Heart right ventricle (tissue), 16 donors: ENCODE data around the gene AKT1S1. TPM values are rescaled to one million over a fixed set of nuclear protein-coding genes. Genes with fewer than 3 reads are reported as not detected.

Source experiments
- ATAC-seq, 8 donors: fragments of 200-7000 bp; cut with Tn5 transposase; one replicate each; pipeline ENCODE4 v1.9.1; 2020; ENCODE audit warnings: mild to moderate bottlenecking in 8 of 8, moderate library complexity in 8 of 8, moderate number of reproducible peaks in 1 of 8
- DNase-seq, 2 donors: peaks; one replicate each; pipeline ENCODE4 v3.0.0-alpha.2; 2020
- H3K27ac ChIP-seq, 10 donors: fragments of 200-600 bp; sonication (generic) in 2 of 10; one replicate each; pipeline versions ENCODE4 v1.5.0 to v1.8.0; 2020 to 2022; ENCODE audit warnings: mild to moderate bottlenecking in 3 of 10
- H3K27me3 ChIP-seq, 7 donors: fragments of 200-600 bp; one replicate each; pipeline ENCODE4 v1.8.0; 2021 to 2022; ENCODE audit warnings: mild to moderate bottlenecking in 2 of 7
- H3K36me3 ChIP-seq, 9 donors: fragments of 200-600 bp; sonication (generic) in 1 of 9; one replicate each; pipeline versions ENCODE4 v1.5.0 to v1.8.0; 2020 to 2022; ENCODE audit warnings: mild to moderate bottlenecking in 2 of 9
- H3K4me1 ChIP-seq, 9 donors: fragments of 200-600 bp; sonication (generic) in 1 of 9; one replicate each; pipeline versions ENCODE4 v1.5.0 to v1.8.0; 2020 to 2022; ENCODE audit warnings: mild to moderate bottlenecking in 4 of 9
- H3K4me3 ChIP-seq, 10 donors: fragments of 200-600 bp; sonication (generic) in 2 of 10; one replicate each; pipeline versions ENCODE4 v1.5.0 to v1.8.0; 2020 to 2022; ENCODE audit warnings: mild to moderate bottlenecking in 7 of 10, moderate library complexity in 2 of 10
- H3K9me3 ChIP-seq, 11 donors: fragments of 200-600 bp in 10 of 11; sonication (generic) in 2 of 11; one replicate each; pipeline versions ENCODE4 v1.5.0 to v1.8.0; 2013 to 2022; ENCODE audit warnings: mild to moderate bottlenecking in 2 of 11, control low read depth in 1 of 11, moderate library complexity in 1 of 11
- CTCF ChIP-seq, 9 donors: fragments of 200-600 bp; sonication (generic) in 2 of 9; IDR thresholded peaks; one replicate each; pipeline versions ENCODE4 v1.5.0 to v1.8.0; 2021 to 2022; ENCODE audit warnings: antibody characterized with exemption in 9 of 9, mild to moderate bottlenecking in 5 of 9, moderate library complexity in 1 of 9
- WGBS, 2 donors: extraction: QIAGEN DNeasy Blood & Tissue Kit; methylation state at CpG; one replicate each; pipeline ENCODE4 v1.1.7; 2013; ENCODE audit warnings: inconsistent platforms in 1 of 2; 5-methylcytosine and 5-hydroxymethylcytosine counted together
- intact Hi-C, 10 donors: fragments of 100-400 bp; cut with DNase I; formaldehyde crosslinking; loops; one replicate each; pipeline versions ENCODE4 v1.11.1 to v1.14.2; 2022
- polyA plus RNA-seq, 2 donors: library from polyadenylated mRNA; stranded (reverse); fragments of 200-250 nt; gene quantifications; one replicate each; pipeline ENCODE4 v1.2.3, GENCODE V29; 2013
- total RNA-seq, 10 donors: library from RNA; stranded (reverse); fragmentation: NEBNext Ultra II Directional in 3 of 10; extraction: Animal tissue kit (Norgen Biotek cat#: 25700) in 3 of 10; gene quantifications; one replicate each; pipeline versions ENCODE4 v1.2.1 to v1.2.4, GENCODE V29; 2021 to 2023
- donor health status: Arrhythmogenic right ventricular cardiomyopathy.
- donor health status: ischemic (EF 13 %, LVEDD 7.1; RV severe dilation, severe dysfunction).
- donor health status: healthy with polysubstance abuse.
- donor health status: DM: no; HTN: yes; CAD: no.
- donor health status: DM: no; HTN: no; CAD: no.
- donor health status: ischemic (EF 25% LVEDD 6.9; RV normal size, moderate dysfunction).
- donor health status: ischemic (EF 25% LVEDD 5.7; RV mildly dilated, moderate dysfunction).
- donor health status: healthy.
- donor health status: DM: yes; HTN: yes; CAD: no.
- donor health status: Ischemic cardiomyopathy.
- donor health status: ischemic (EF 35%, LVEDD 5.7; RV mildly dilated, moderate dysfunction).
- donor health status: nonischemic (EF 11% LVEDD 7.7; RV severe dilation, severe dysfunction).
- donor health status: DM: yes; HTN: yes; CAD: no.
- donor health status: PGD.
- donor health status: ischemic (EF 29% LVEDD 5.4; RV normal size, mild dysfunction).
- donor health status: nonischemic (EF 23%, LVEDD 6.1; RV moderate dilation, normal function).

The AKT1S1 gene
- total and polyA plus RNA-seq, 12 donors = 26.0 to 51.9 (median 32.8) TPM

DNA sequence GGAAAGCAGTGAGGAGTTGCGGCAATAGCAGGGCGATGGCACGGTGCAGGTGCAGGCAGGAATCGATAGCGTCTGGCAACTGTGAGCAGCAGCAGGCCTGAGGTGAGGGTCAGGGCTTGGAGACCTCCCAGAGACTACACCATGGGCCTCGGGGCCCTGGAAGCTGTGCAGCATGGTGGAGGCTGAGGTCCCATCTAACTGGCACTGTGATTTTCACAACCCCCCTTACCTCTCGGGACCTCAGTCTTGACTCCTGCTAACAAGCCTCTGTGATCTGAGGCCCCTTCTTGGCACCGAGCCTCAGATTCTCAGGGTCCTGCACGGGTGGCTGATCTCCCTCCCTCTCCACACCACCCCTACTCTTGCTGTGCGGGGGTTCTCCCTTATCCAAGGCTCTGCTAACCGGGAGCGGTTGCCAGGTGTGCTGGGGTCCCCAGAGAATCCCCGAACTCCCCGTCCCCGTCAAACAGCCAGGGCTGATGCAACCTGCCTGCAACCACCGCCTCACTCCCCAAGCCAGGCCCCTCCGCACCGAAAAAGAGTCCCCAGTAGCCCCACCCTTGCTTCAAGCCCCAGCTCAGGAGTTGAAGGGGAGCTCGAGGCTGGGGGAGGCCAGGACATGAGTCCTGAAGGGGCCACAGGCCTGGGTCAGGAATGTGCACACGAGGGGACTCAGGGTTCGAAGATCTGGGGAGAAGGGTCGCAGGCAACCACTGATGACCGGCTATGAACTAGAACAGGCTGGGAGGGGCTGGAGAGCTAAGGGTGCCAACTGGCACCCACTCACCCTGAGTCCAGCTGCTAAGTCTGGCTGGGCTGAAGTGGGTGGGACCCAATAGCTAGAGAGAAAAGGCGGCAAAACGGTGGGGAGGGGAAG lies 47.1 kb upstream of the AKT1S1 start:
- Histone ChIP-seq H3K9me3 (no peaks in the 10 kb centered on the region), H3K4me3 (no peak overlapping the region), H3K36me3 (peaks cover 0 to 81% (median 9%) of the 10 kb centered on the region in 9 donors), H3K27me3 (no peaks in the 10 kb centered on the region), H3K27ac (peak overlapping the region in 1 of 10 donors; percentile 74), H3K4me1 (peaks cover 4 to 70% (median 24%) of the 10 kb centered on the region in 9 donors)
- intact Hi-C loops = no loop called here
- WGBS, 2 donors = 76 to 78% methylated on average over 25 of the region's 25 CpGs
- no peak for DNase-seq
- TF ChIP-seq CTCF (IDR thresholded peaks at IDR 0.05) = no peak
- ATAC-seq = no peak

DNA sequence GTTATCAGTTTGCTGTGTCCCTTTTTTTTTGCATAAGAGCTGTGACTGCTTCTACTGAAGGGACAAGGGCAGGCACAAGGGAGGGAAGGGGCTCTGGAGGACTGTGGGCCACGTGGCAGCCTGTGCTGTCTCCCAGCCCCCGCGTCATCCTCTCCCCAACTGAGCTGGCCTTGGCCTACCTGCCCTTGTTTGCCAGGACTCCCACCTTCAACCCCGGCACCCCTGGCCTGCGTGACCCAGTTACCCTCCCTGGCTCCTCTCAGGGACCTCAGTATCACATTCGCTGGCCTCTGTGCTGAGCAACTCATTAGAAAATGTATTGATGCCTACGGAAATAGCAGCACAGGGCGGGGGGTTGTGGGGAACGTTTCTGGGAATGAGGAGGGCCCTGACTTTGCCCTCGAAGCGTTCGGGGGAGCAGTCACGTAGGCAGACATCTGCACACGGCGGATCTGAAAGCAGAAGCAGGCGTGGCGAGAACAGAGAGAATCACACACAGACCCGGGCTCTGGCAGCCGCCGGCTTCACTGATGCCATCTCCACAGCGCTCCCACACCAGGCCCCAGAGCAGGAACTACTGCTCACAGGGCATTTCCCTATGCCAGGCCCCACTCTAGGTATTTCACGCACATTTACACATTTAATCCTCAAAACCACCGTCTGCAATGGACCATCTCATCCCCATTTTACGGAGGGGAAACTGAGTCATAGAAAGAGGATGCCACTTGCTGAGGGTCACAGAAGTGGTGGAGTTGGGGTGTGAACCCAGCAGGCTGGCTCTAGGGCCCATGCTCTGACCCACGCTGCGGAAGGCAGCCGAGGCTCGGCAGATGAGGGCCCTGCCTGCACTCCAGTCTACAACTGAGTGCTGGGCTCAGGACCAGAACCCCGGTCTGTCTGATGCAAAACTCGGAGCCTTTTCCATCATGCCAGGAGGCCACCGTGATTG lies 46.2 kb upstream of the AKT1S1 start:
- peak in 4 of 8 donors; percentile 23 to 56 (median 25) for ATAC-seq
- peak overlapping the region in 1 of 10 donors; percentile 74 for H3K27ac ChIP-seq
- H3K36me3 ChIP-seq = peaks cover 0 to 89% (median 9%) of the 10 kb centered on the region in 9 donors

GRCh38 chr19:49921871-49922795 lies 45.0 kb upstream of the AKT1S1 start:
- no peak for TF ChIP-seq CTCF (IDR thresholded peaks at IDR 0.05)
- ATAC-seq (no peak), DNase-seq (no peak)
- no peaks in the 10 kb centered on the region for H3K9me3 ChIP-seq
- intact Hi-C loops = no loop called here
- peaks cover 0 to 91% (median 9%) of the 10 kb centered on the region in 9 donors for H3K36me3 ChIP-seq
- H3K4me1 ChIP-seq = peaks cover 0 to 68% (median 10%) of the 10 kb centered on the region in 9 donors
- WGBS, 2 donors = 86 to 89% methylated on average over 22 of the region's 22 CpGs
- peak overlapping the region in 1 of 10 donors; percentile 74 for H3K27ac ChIP-seq
- H3K4me3 ChIP-seq = no peak overlapping the region
- H3K27me3 ChIP-seq = no peaks in the 10 kb centered on the region

More for the DNA sequence above, 46.2 kb upstream of the AKT1S1 start:
- no peak for TF ChIP-seq CTCF (IDR thresholded peaks at IDR 0.05)
- Histone ChIP-seq H3K4me1 (peaks cover 4 to 68% (median 22%) of the 10 kb centered on the region in 9 donors), H3K27me3 (no peaks in the 10 kb centered on the region), H3K9me3 (no peaks in the 10 kb centered on the region), H3K4me3 (no peak overlapping the region)
- WGBS, 2 donors = 88 to 90% methylated on average over 31 of the region's 31 CpGs
- intact Hi-C loops = no loop called here
- no peak for DNase-seq
